ENCODE data around the gene SIGLEC15.

The SIGLEC15 gene

GRCh38 chr18:45783097-45784075, 42.1 kb upstream of the SIGLEC15 start:
- Histone ChIP-seq H3K27ac (ENCODE audit: low read depth, low read length) (peak overlapping the region; percentile 14), H3K4me3 (ENCODE audit: low read length) (no peak overlapping the region)
- DNase-seq, result peak; percentile 84

GRCh38 chr18:45785134-45785533, 40.3 kb upstream of the SIGLEC15 start:
- no CpG with 5 or more reads among the region's 4 CpGs for WGBS (ENCODE audit: extremely low coverage, insufficient coverage, low lambda C conversion rate)

More at GRCh38 chr18:45783097-45784075, 42.1 kb upstream of the SIGLEC15 start:
- no CpG with 5 or more reads among the region's 9 CpGs for WGBS (ENCODE audit: extremely low coverage, insufficient coverage, low lambda C conversion rate)
- no peak overlapping the region for H3K23ac ChIP-seq (ENCODE audit: low read length)
- H3K27me3 ChIP-seq (ENCODE audit: insufficient read depth, low read length, poor library complexity), result no peaks in the 10 kb centered on the region
- H3K4ac ChIP-seq (ENCODE audit: low read depth, low read length), result no peak overlapping the region
- no peak overlapping the region for H3K4me2 ChIP-seq (ENCODE audit: low read length)
- H3K9ac ChIP-seq (ENCODE audit: low read length), result no peak overlapping the region
- no peak overlapping the region for H3K56ac ChIP-seq (ENCODE audit: low read length)
- no peak overlapping the region for H2BK5ac ChIP-seq (ENCODE audit: low read length)
- peaks cover 7% of the 10 kb centered on the region for H3K4me1 ChIP-seq (ENCODE audit: control insufficient read depth, low read depth, low read length)
- H2BK15ac ChIP-seq (replicated peaks; ENCODE audit: low read depth), result no peak overlapping the region
- no peaks in the 10 kb centered on the region for H3K79me1 ChIP-seq (ENCODE audit: low read length)
- no peak overlapping the region for H4K5ac ChIP-seq (ENCODE audit: low read length)
- H2AK5ac ChIP-seq (ENCODE audit: low read length), result no peak overlapping the region
- H3K18ac ChIP-seq (ENCODE audit: low read length), result no peak overlapping the region
- H3K36me3 ChIP-seq (ENCODE audit: control insufficient read depth, insufficient read depth, low read length), result no peaks in the 10 kb centered on the region
- H2BK120ac ChIP-seq (ENCODE audit: low read depth, low read length), result no peak overlapping the region
- H3K79me2 ChIP-seq (ENCODE audit: control insufficient read depth, insufficient read depth, low read length), result no peaks in the 10 kb centered on the region
- no peak overlapping the region for H4K8ac ChIP-seq (ENCODE audit: low read depth, low read length)

GRCh38 chr18:45786941-45787340, 38.5 kb upstream of the SIGLEC15 start:
- Histone ChIP-seq H3K27me3 (ENCODE audit: insufficient read depth, low read length, poor library complexity) (no peaks in the 10 kb centered on the region), H2BK5ac (ENCODE audit: low read length) (no peak overlapping the region), H4K5ac (ENCODE audit: low read length) (no peak overlapping the region), H3K27ac (ENCODE audit: low read depth, low read length) (no peak overlapping the region), H2BK120ac (ENCODE audit: low read depth, low read length) (no peak overlapping the region), H3K36me3 (ENCODE audit: control insufficient read depth, insufficient read depth, low read length) (no peaks in the 10 kb centered on the region), H3K4me3 (ENCODE audit: low read length) (no peak overlapping the region), H3K56ac (ENCODE audit: low read length) (no peak overlapping the region), H3K23ac (ENCODE audit: low read length) (no peak overlapping the region), H2BK15ac (replicated peaks; ENCODE audit: low read depth) (no peak overlapping the region), H3K9ac (ENCODE audit: low read length) (no peak overlapping the region), H4K8ac (ENCODE audit: low read depth, low read length) (no peak overlapping the region), H3K4ac (ENCODE audit: low read depth, low read length) (no peak overlapping the region), H3K18ac (ENCODE audit: low read length) (no peak overlapping the region), H3K79me1 (ENCODE audit: low read length) (no peaks in the 10 kb centered on the region), H3K79me2 (ENCODE audit: control insufficient read depth, insufficient read depth, low read length) (no peaks in the 10 kb centered on the region), H3K4me1 (ENCODE audit: control insufficient read depth, low read depth, low read length) (peaks cover 7% of the 10 kb centered on the region), H2AK5ac (ENCODE audit: low read length) (no peak overlapping the region), H3K4me2 (ENCODE audit: low read length) (no peak overlapping the region)
- WGBS (ENCODE audit: extremely low coverage, insufficient coverage, low lambda C conversion rate), result no CpG with 5 or more reads among the region's 3 CpGs
- no peak for DNase-seq

More at GRCh38 chr18:45785134-45785533, 40.3 kb upstream of the SIGLEC15 start:
- H4K5ac ChIP-seq (ENCODE audit: low read length), result no peak overlapping the region
- H3K4me3 ChIP-seq (ENCODE audit: low read length), result no peak overlapping the region
- no peaks in the 10 kb centered on the region for H3K27me3 ChIP-seq (ENCODE audit: insufficient read depth, low read length, poor library complexity)
- H2BK5ac ChIP-seq (ENCODE audit: low read length), result no peak overlapping the region
- no peak overlapping the region for H4K8ac ChIP-seq (ENCODE audit: low read depth, low read length)
- no peak overlapping the region for H3K56ac ChIP-seq (ENCODE audit: low read length)
- no peak overlapping the region for H2BK15ac ChIP-seq (replicated peaks; ENCODE audit: low read depth)
- no peak overlapping the region for H3K4ac ChIP-seq (ENCODE audit: low read depth, low read length)
- no peak overlapping the region for H3K23ac ChIP-seq (ENCODE audit: low read length)
- no peaks in the 10 kb centered on the region for H3K36me3 ChIP-seq (ENCODE audit: control insufficient read depth, insufficient read depth, low read length)
- no peaks in the 10 kb centered on the region for H3K79me1 ChIP-seq (ENCODE audit: low read length)
- DNase-seq, result no peak
- H3K9ac ChIP-seq (ENCODE audit: low read length), result no peak overlapping the region
- no peaks in the 10 kb centered on the region for H3K79me2 ChIP-seq (ENCODE audit: control insufficient read depth, insufficient read depth, low read length)
- peaks cover 7% of the 10 kb centered on the region for H3K4me1 ChIP-seq (ENCODE audit: control insufficient read depth, low read depth, low read length)
- H2BK120ac ChIP-seq (ENCODE audit: low read depth, low read length), result no peak overlapping the region
- H3K27ac ChIP-seq (ENCODE audit: low read depth, low read length), result no peak overlapping the region
- H2AK5ac ChIP-seq (ENCODE audit: low read length), result no peak overlapping the region
- no peak overlapping the region for H3K4me2 ChIP-seq (ENCODE audit: low read length)
- no peak overlapping the region for H3K18ac ChIP-seq (ENCODE audit: low read length)

DNA sequence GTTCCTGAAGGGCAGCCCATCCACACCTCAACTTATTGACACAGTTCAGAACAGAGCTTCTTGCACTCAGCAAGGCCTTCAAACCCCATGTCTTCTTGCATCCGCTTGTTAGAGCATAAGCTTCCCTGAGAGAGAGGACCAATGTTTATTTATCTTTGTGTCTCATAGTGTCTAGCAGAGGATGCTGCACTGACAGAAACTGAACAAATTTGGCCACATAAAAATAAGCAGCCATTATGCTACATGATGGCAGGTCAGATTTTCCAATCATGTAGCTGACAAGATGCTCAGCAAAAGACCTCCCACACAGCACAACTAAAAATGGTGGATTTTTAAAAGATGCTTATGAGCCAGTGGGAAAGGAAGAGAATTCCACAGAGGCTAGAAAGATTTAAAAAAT, 38.1 kb upstream of the SIGLEC15 start:
- WGBS (ENCODE audit: extremely low coverage, insufficient coverage, low lambda C conversion rate), result no CpG with 5 or more reads among the region's 1 CpG

GRCh38 chr18:45788861-45789260, 36.6 kb upstream of the SIGLEC15 start:
- no CpG with 5 or more reads among the region's 3 CpGs for WGBS (ENCODE audit: extremely low coverage, insufficient coverage, low lambda C conversion rate)
- Histone ChIP-seq H3K9ac (ENCODE audit: low read length) (no peak overlapping the region), H3K27me3 (ENCODE audit: insufficient read depth, low read length, poor library complexity) (no peaks in the 10 kb centered on the region), H2AK5ac (ENCODE audit: low read length) (no peak overlapping the region), H3K23ac (ENCODE audit: low read length) (no peak overlapping the region), H3K18ac (ENCODE audit: low read length) (no peak overlapping the region), H3K56ac (ENCODE audit: low read length) (no peak overlapping the region), H3K79me1 (ENCODE audit: low read length) (no peaks in the 10 kb centered on the region), H3K4me2 (ENCODE audit: low read length) (no peak overlapping the region), H3K4me1 (ENCODE audit: control insufficient read depth, low read depth, low read length) (no peaks in the 10 kb centered on the region), H3K4ac (ENCODE audit: low read depth, low read length) (no peak overlapping the region), H2BK5ac (ENCODE audit: low read length) (no peak overlapping the region), H2BK120ac (ENCODE audit: low read depth, low read length) (no peak overlapping the region), H4K8ac (ENCODE audit: low read depth, low read length) (no peak overlapping the region), H3K79me2 (ENCODE audit: control insufficient read depth, insufficient read depth, low read length) (no peaks in the 10 kb centered on the region), H2BK15ac (replicated peaks; ENCODE audit: low read depth) (no peak overlapping the region), H4K5ac (ENCODE audit: low read length) (no peak overlapping the region), H3K27ac (ENCODE audit: low read depth, low read length) (no peak overlapping the region), H3K4me3 (ENCODE audit: low read length) (no peak overlapping the region), H3K36me3 (ENCODE audit: control insufficient read depth, insufficient read depth, low read length) (no peaks in the 10 kb centered on the region)
- no peak for DNase-seq

More for the DNA sequence above, 38.1 kb upstream of the SIGLEC15 start:
- H2AK5ac ChIP-seq (ENCODE audit: low read length), result no peak overlapping the region
- H3K36me3 ChIP-seq (ENCODE audit: control insufficient read depth, insufficient read depth, low read length), result no peaks in the 10 kb centered on the region
- H3K79me2 ChIP-seq (ENCODE audit: control insufficient read depth, insufficient read depth, low read length), result no peaks in the 10 kb centered on the region
- H3K9ac ChIP-seq (ENCODE audit: low read length), result no peak overlapping the region
- DNase-seq, result no peak
- H2BK120ac ChIP-seq (ENCODE audit: low read depth, low read length), result no peak overlapping the region
- no peak overlapping the region for H3K4ac ChIP-seq (ENCODE audit: low read depth, low read length)
- H2BK15ac ChIP-seq (replicated peaks; ENCODE audit: low read depth), result no peak overlapping the region
- H3K27ac ChIP-seq (ENCODE audit: low read depth, low read length), result no peak overlapping the region
- no peak overlapping the region for H4K8ac ChIP-seq (ENCODE audit: low read depth, low read length)
- H3K27me3 ChIP-seq (ENCODE audit: insufficient read depth, low read length, poor library complexity), result no peaks in the 10 kb centered on the region
- H3K4me3 ChIP-seq (ENCODE audit: low read length), result no peak overlapping the region
- peaks cover 7% of the 10 kb centered on the region for H3K4me1 ChIP-seq (ENCODE audit: control insufficient read depth, low read depth, low read length)
- no peak overlapping the region for H2BK5ac ChIP-seq (ENCODE audit: low read length)
- H3K56ac ChIP-seq (ENCODE audit: low read length), result no peak overlapping the region
- H3K4me2 ChIP-seq (ENCODE audit: low read length), result no peak overlapping the region
- no peak overlapping the region for H3K23ac ChIP-seq (ENCODE audit: low read length)
- no peaks in the 10 kb centered on the region for H3K79me1 ChIP-seq (ENCODE audit: low read length)
- no peak overlapping the region for H4K5ac ChIP-seq (ENCODE audit: low read length)
- no peak overlapping the region for H3K18ac ChIP-seq (ENCODE audit: low read length)

All from mesendoderm (in vitro differentiated cells).